ENCODE data around the gene SLIT3. TPM values are rescaled to one million over a fixed set of nuclear protein-coding genes. Genes with fewer than 3 reads are reported as not detected.

The SLIT3 gene
- total and polyA plus RNA-seq, 9 of the 15 experiments (the other 6 are each of a cell fraction or from before 2014, with no cell fraction given) = 0.01 to 0.04 TPM; not detected in 7

- BruUV-seq (replicated peaks) = no TSS peak
- TF ChIP-seq ZZZ3 (IDR thresholded peaks at IDR 0.05) (no peak), RBM14 (IDR thresholded peaks at IDR 0.05; ENCODE audit: borderline replicate concordance, insufficient read depth, low read depth, low read length) (no peak), TARDBP (IDR thresholded peaks at IDR 0.05) (no peak), PHF8 (IDR thresholded peaks at IDR 0.05; ENCODE audit: borderline replicate concordance, low read length) (no peak), BRF1 (IDR thresholded peaks at IDR 0.05; ENCODE audit: borderline replicate concordance, extremely low read depth, insufficient read length) (no peak), EGR1 (conservative IDR thresholded peaks at IDR 0.05) (no peak), ATF2 (CRISPR knock-in tag; IDR thresholded peaks at IDR 0.05) (no peak), ZKSCAN8 (CRISPR knock-in tag; IDR thresholded peaks at IDR 0.05) (no peak), ZNF311 (CRISPR knock-in tag; IDR thresholded peaks at IDR 0.05) (no peak), PRDM10 (IDR thresholded peaks at IDR 0.05; ENCODE audit: partially characterized antibody) (no peak)
- WGBS (ENCODE audit: insufficient coverage, low coverage, missing lambda C conversion rate) = 0% methylated on average over 5 of the region's 5 CpGs
- Histone ChIP-seq H3K4me1 (replicated peaks in 1 of 2; ENCODE audit: control insufficient read depth in 2 of 2, insufficient read depth in 2 of 2, low read length in 2 of 2) (no peaks in the 10 kb centered on the region), H3K9me1 (ENCODE audit: control insufficient read depth, insufficient read depth, low read length) (no peaks in the 10 kb centered on the region), H3K27me3 (ENCODE audit: control insufficient read depth in 2 of 2, insufficient read depth in 2 of 2, low read length in 2 of 2) (peaks cover 5 to 15% of the 10 kb centered on the region in 2 experiments; a peak in 3 of 5 replicates), H3K36me3 (ENCODE audit: control insufficient read depth, insufficient read depth, low read length) (no peaks in the 10 kb centered on the region), H3K4me2 (ENCODE audit: insufficient read depth, low read length) (no peak overlapping the region), H3K9ac (ENCODE audit: insufficient read depth in 1 of 2, low read depth in 2 of 2, low read length in 2 of 2) (no peak overlapping the region), H3K79me2 (ENCODE audit: control insufficient read depth, insufficient read depth, low read length) (no peaks in the 10 kb centered on the region), H3K4me3 (no peak overlapping the region), H4K20me1 (replicated peaks; ENCODE audit: control insufficient read depth, insufficient read depth, low read length) (no peaks in the 10 kb centered on the region; the same call in 1 of the 2 replicates), H2AFZ (ENCODE audit: low read depth, low read length) (no peak overlapping the region), H3K27ac (ENCODE audit: extremely low read depth, low read depth, low read length) (no peak overlapping the region), H3K9me3 (replicated peaks; ENCODE audit: control insufficient read depth, insufficient read depth, low read depth, low read length) (no peaks in the 10 kb centered on the region)
- in situ Hi-C loops (cut with MboI) (no loop called here), intact Hi-C loops (cut with micrococcal nuclease) (no loop called here)
- CTCF ChIA-PET (ENCODE audit: low intra/inter-chr PET ratio) = no interaction called here
- POLR2A ChIA-PET = no interaction called here
- no peak for DNase-seq (ENCODE audit: extremely low read depth in 1 of 4, low spot score in 3 of 4)
- FAIRE-seq = no peak
- no peak for ATAC-seq
Observed at GRCh38 chr5:168865968-168866367, 435.0 kb downstream of the SLIT3 start.
